Neuronal stem cell (in vitro differentiated cells): ENCODE measurements around the gene RYR1.
"Not testable (repeated sequence)": the region's sequence is repeated elsewhere in the genome, so short reads cannot be mapped to it uniquely, and the experiment has no call there.

Experiments used
- DNase-seq: peaks from one replicate; pipeline ENCODE4 v3.0.0-alpha.2; 2013; ENCODE audit warnings: low spot score
- H2AFZ ChIP-seq: one replicate; pipeline ENCODE4 v1.6.1; 2013; ENCODE audit warnings: mild to moderate bottlenecking, low read length, inconsistent platforms
- H2AK5ac ChIP-seq: 2 replicates; pipeline ENCODE4 v1.6.1; 2013; ENCODE audit warnings: low read depth, mild to moderate bottlenecking, inconsistent platforms, low read length, moderate library complexity, mixed read lengths
- H2BK120ac ChIP-seq: 2 replicates; pipeline ENCODE4 v1.6.1; 2013; ENCODE audit warnings: low read depth, mild to moderate bottlenecking, inconsistent platforms, low read length, moderate library complexity, mixed read lengths
- H2BK12ac ChIP-seq: one replicate; pipeline ENCODE4 v1.6.1; 2013; ENCODE audit warnings: low read length, inconsistent platforms
- H2BK15ac ChIP-seq: 2 replicates; pipeline ENCODE4 v1.6.1; 2013; ENCODE audit warnings: mild to moderate bottlenecking, low read length, inconsistent platforms, mixed read lengths
- H2BK5ac ChIP-seq: one replicate; pipeline ENCODE4 v1.6.1; 2013; ENCODE audit warnings: inconsistent platforms, mild to moderate bottlenecking, low read length, moderate library complexity
- H3K14ac ChIP-seq: one replicate; pipeline ENCODE4 v1.6.1; 2013; ENCODE audit warnings: low read length, inconsistent platforms
- H3K18ac ChIP-seq: 2 replicates; pipeline ENCODE4 v1.6.1; 2013; ENCODE audit warnings: low read length, inconsistent platforms
- H3K23ac ChIP-seq: 2 replicates; pipeline ENCODE4 v1.6.1; 2013; ENCODE audit warnings: low read depth, mild to moderate bottlenecking, mixed read lengths, low read length, inconsistent platforms; ENCODE audit not compliant: poor library complexity
- H3K27ac ChIP-seq: replicated peaks from 3 replicates; pipeline ENCODE4 v1.5.1; 2013; ENCODE audit warnings: low read length, inconsistent platforms
- H3K27me3 ChIP-seq, 3 experiments: 2 replicates each; pipeline ENCODE4 v1.6.1; 2013; ENCODE audit warnings: low read length in 3 of 3, mild to moderate bottlenecking in 2 of 3, inconsistent platforms in 1 of 3, low read depth in 1 of 3, mixed read lengths in 1 of 3, moderate library complexity in 1 of 3; ENCODE audit not compliant: control insufficient read depth in 3 of 3, insufficient read depth in 3 of 3
- H3K36me3 ChIP-seq, 2 donors: replicated peaks in 1 of 2; 2 replicates each; pipeline ENCODE4 v1.6.1; 2013; ENCODE audit warnings: low read length in 2 of 2; ENCODE audit not compliant: control insufficient read depth in 2 of 2, insufficient read depth in 2 of 2
- H3K4ac ChIP-seq: 2 replicates; pipeline ENCODE4 v1.6.1; 2013; ENCODE audit warnings: inconsistent platforms, mild to moderate bottlenecking, low read length, moderate library complexity
- H3K4me1 ChIP-seq, 2 donors: 1 replicate in 1 of 2; 2 replicates in 1 of 2; pipeline ENCODE4 v1.6.1; 2013; ENCODE audit warnings: low read length in 2 of 2, low read depth in 1 of 2; ENCODE audit not compliant: control insufficient read depth in 2 of 2, insufficient read depth in 1 of 2
- H3K4me2 ChIP-seq: one replicate; pipeline ENCODE4 v1.6.1; 2013; ENCODE audit warnings: mild to moderate bottlenecking, low read length, inconsistent platforms; ENCODE audit not compliant: insufficient read depth, poor library complexity, severe bottlenecking
- H3K4me3 ChIP-seq, 2 donors: 2 replicates each; pipeline ENCODE4 v1.5.1; 2013; ENCODE audit warnings: low read length in 2 of 2, mild to moderate bottlenecking in 2 of 2, inconsistent platforms in 1 of 2, moderate library complexity in 1 of 2
- H3K79me1 ChIP-seq: one replicate; pipeline ENCODE4 v1.6.1; 2013; ENCODE audit warnings: low read depth, mild to moderate bottlenecking, inconsistent platforms, low read length, moderate library complexity
- H3K9ac ChIP-seq: one replicate; pipeline ENCODE4 v1.6.1; 2013; ENCODE audit warnings: mild to moderate bottlenecking, low read depth, low read length, inconsistent platforms; ENCODE audit not compliant: poor library complexity
- H3K9me3 ChIP-seq, 2 donors: replicated peaks in 1 of 2; 2 replicates each; pipeline versions ENCODE3 to v1.6.1; 2013; ENCODE audit warnings: low read length in 2 of 2, mild to moderate bottlenecking in 2 of 2, inconsistent platforms in 1 of 2, low read depth in 1 of 2, mixed read lengths in 1 of 2, moderate library complexity in 1 of 2; ENCODE audit not compliant: control insufficient read depth in 2 of 2, insufficient read depth in 1 of 2
- H4K8ac ChIP-seq: one replicate; pipeline ENCODE4 v1.6.1; 2013; ENCODE audit warnings: low read depth, mild to moderate bottlenecking, inconsistent platforms, low read length, moderate library complexity
- H4K91ac ChIP-seq: one replicate; pipeline ENCODE4 v1.6.1; 2013; ENCODE audit warnings: low read length, low read depth, mild to moderate bottlenecking, inconsistent platforms; ENCODE audit not compliant: poor library complexity
- WGBS, 2 donors: extraction: QIAGEN DNeasy Blood & Tissue Kit; methylation state at CpG; one replicate each; pipeline ENCODE4 v1.1.7; 2013; ENCODE audit warnings: missing lambda C conversion rate in 2 of 2, mixed read lengths in 1 of 2; ENCODE audit not compliant: insufficient read length in 2 of 2, insufficient replicate concordance in 1 of 2; ENCODE audit errors: extremely low coverage in 2 of 2; 5-methylcytosine and 5-hydroxymethylcytosine counted together

The RYR1 gene

DNA sequence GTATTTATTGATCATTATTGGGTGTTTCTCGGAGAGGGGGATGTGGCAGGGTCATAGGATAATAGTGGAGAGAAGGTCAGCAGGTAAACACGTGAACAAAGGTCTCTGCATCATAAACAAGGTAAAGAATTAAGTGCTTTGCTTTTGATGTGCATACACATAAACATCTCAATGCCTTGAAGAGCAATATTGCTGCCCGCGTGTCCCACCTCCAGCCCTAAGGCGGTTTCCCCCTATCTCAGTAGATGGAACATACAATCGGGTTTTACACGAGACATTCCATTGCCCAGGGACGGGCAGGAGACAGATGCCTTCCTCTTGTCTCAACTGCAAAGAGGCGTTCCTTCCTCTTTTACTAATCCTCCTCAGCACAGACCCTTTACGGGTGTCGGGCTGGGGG, 197.8 kb downstream of the RYR1 start:
- not testable (repeated sequence) for H3K4me3 ChIP-seq, H3K79me1 ChIP-seq, H3K4me2 ChIP-seq, H2BK120ac ChIP-seq, H3K27ac ChIP-seq, H3K4me1 ChIP-seq, H3K4ac ChIP-seq, H3K9ac ChIP-seq, H2BK12ac ChIP-seq, H3K27me3 ChIP-seq, H2BK15ac ChIP-seq, H3K23ac ChIP-seq, H2AFZ ChIP-seq, H4K91ac ChIP-seq, H4K8ac ChIP-seq, H2AK5ac ChIP-seq, H3K14ac ChIP-seq, H3K9me3 ChIP-seq, DNase-seq, H3K18ac ChIP-seq, H2BK5ac ChIP-seq
- H3K36me3 ChIP-seq = peaks cover 30 to 80% of the 10 kb centered on the region in 2 donors
- no CpG with 5 or more reads among the region's 11 CpGs for WGBS, 2 donors

DNA sequence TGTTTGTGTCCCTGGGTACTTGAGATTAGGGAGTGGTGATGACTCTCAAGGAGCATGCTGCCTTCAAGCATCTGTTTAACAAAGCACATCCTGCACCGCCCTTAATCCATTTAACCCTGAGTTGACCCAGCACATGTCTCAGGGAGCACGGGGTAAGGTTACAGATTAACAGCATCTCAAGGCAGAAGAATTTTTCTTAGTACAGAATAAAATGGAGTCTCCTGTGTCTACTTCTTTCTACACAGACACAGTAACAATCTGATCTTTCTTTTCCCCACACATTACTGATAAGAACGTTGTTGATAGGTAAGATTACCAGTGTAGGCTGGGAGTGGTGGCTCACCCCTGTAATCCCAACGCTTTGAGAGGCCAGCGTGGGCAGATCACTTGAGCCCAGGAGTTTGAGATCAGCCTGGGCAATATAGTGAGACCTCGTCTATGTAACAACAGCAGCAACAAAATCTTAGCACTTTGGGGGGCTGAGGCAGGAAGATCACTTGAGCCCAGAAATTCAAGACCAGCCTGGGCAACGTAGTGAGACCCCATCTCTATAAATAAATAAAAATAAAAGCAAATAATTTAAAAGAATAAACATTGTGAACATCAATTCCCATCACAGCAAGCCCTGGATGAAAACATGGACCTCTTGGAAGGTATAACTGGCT, 198.5 kb downstream of the RYR1 start:
- H3K23ac ChIP-seq, H2BK15ac ChIP-seq, H2AFZ ChIP-seq, H4K91ac ChIP-seq, H2BK12ac ChIP-seq, H3K27ac ChIP-seq, DNase-seq, H4K8ac ChIP-seq, H3K79me1 ChIP-seq, H3K4me1 ChIP-seq, H3K18ac ChIP-seq, H3K14ac ChIP-seq, H3K9me3 ChIP-seq, H3K4me2 ChIP-seq, H3K4ac ChIP-seq, H3K27me3 ChIP-seq, H2AK5ac ChIP-seq, H2BK5ac ChIP-seq, H2BK120ac ChIP-seq, H3K4me3 ChIP-seq, H3K9ac ChIP-seq: not testable (repeated sequence)
- H3K36me3 ChIP-seq = peaks cover 28 to 79% of the 10 kb centered on the region in 2 donors
- no CpG with 5 or more reads among the region's 7 CpGs for WGBS, 2 donors

DNA sequence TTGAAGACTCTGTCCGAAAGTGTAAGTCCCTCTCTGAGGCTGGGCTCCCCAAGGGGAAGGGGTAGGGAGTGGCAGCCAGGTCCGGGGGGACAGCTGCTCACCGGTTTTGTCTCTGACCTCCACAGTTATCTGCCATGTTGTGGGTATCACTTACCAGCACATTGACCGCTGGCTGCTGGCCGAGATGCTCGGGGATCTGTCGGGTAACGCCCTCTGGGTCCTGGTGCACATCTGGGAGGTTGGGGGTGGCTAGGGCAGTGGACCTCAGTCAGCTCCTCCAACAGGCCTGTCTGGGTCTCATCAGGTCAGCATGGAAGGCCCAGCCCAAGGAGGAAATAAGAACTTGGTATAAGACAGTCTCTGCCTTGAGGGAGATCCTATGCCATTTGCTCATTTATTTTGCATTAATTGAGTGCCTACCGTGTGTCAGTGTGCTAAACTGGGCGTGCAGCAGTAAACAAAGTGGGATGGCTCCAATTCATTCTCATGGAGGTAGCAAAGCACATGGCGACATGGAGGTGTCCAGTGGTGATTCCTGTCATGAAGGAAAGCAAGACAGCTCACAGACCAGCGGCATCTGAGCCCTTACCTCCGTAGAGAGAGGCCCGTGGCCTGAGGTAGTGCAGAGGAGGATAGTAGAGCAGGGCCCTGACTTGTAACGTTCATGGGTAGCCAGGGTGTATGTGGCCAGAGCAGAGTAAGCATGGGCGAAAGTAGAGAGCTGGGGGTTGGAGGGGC, 199.2 kb downstream of the RYR1 start:
- no peak overlapping the region for H3K27ac ChIP-seq
- peaks cover 26 to 74% of the 10 kb centered on the region in 2 donors for H3K36me3 ChIP-seq

DNA sequence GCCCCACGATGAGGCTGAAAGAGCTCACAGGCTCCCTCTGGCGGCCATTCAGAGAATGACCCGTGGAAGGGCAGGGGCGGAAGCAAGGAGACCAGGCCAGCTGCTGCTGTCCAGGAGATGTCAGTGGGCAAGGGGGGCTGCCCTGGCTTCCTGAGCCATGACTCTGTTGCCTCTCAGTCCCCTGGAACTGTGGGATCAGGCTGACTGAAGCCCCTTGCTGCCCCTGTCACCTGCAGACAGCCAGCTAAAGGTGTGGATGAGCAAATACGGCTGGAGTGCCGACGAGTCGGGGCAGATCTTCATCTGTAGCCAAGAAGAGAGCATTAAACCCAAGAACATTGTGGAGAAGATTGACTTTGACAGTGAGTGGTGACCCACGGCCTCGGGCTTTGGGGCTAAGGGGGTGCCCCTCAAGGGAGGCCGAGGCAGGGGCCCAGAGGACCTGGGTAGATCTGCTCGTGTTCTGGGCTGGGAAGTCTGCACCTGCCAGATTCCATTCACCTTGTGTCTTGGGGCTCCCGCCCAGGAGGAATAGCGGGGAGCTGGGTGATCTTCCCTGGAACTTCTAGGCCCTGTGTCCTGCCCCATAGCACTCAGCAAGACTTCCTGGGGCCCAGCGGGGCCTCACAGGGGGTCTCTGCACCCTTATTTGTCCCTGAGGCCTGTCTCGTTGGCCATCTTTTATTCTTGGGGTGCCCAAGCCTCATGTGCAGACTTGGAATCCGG, 201.4 kb downstream of the RYR1 start:
- Histone ChIP-seq H3K4ac (no peak overlapping the region), H3K4me2 (no peak overlapping the region), H2BK15ac (peak overlapping the region; percentile 39), H2AFZ (no peak overlapping the region), H3K9me3 (peaks cover 0 to 2% of the 10 kb centered on the region in 2 donors), H4K91ac (no peak overlapping the region), H3K4me3 (no peak overlapping the region), H2AK5ac (peak overlapping the region; percentile 3), H3K4me1 (no peaks in the 10 kb centered on the region), H2BK5ac (peak overlapping the region; percentile 93), H3K79me1 (no peaks in the 10 kb centered on the region), H3K27ac (no peak overlapping the region), H3K14ac (no peak overlapping the region), H3K36me3 (peaks cover 15 to 53% of the 10 kb centered on the region in 2 donors), H4K8ac (no peak overlapping the region), H2BK12ac (peak overlapping the region; percentile 1), H3K23ac (no peak overlapping the region), H3K9ac (no peak overlapping the region), H3K27me3 (no peaks in the 10 kb centered on the region), H2BK120ac (no peak overlapping the region), H3K18ac (peak overlapping the region; percentile 35)
- peak; percentile 69 for DNase-seq
- WGBS, 2 donors = no CpG with 5 or more reads among the region's 17 CpGs

More for the DNA sequence above, 199.2 kb downstream of the RYR1 start:
- no peak overlapping the region for H2BK5ac ChIP-seq
- no peak overlapping the region for H2BK15ac ChIP-seq
- DNase-seq = no peak
- H4K8ac ChIP-seq = no peak overlapping the region
- no peak overlapping the region for H2BK120ac ChIP-seq
- H3K23ac ChIP-seq = no peak overlapping the region
- H3K79me1 ChIP-seq = no peaks in the 10 kb centered on the region
- no peak overlapping the region for H3K14ac ChIP-seq
- H4K91ac ChIP-seq = no peak overlapping the region
- no peaks in the 10 kb centered on the region for H3K9me3 ChIP-seq
- no peaks in the 10 kb centered on the region for H3K4me1 ChIP-seq
- no peak overlapping the region for H3K18ac ChIP-seq
- H3K9ac ChIP-seq = peak overlapping the region; percentile 24
- H3K27me3 ChIP-seq = no peaks in the 10 kb centered on the region
- no peak overlapping the region for H3K4me2 ChIP-seq
- no peak overlapping the region for H3K4ac ChIP-seq
- WGBS, 2 donors = no CpG with 5 or more reads among the region's 16 CpGs
- H2AFZ ChIP-seq = no peak overlapping the region
- no peak overlapping the region for H2BK12ac ChIP-seq
- H3K4me3 ChIP-seq = no peak overlapping the region
- peak overlapping the region; percentile 33 for H2AK5ac ChIP-seq
